Measurements from ENCODE around the gene MACROD2. TPM values are rescaled to one million over a fixed set of nuclear protein-coding genes. Genes with fewer than 3 reads are reported as not detected.

The MACROD2 gene
- total and polyA plus RNA-seq, 8 donors, result 0.78 to 31.3 (median 10.9) TPM; not detected in 1

GRCh38 chr20:15033269-15033668, 1038.0 kb downstream of the MACROD2 start:
- WGBS, 5 donors, result 54 to 71% (median 65%) methylated on average over 4 of the region's 4 CpGs
- no peaks in the 10 kb centered on the region for H3K27me3 ChIP-seq
- no peaks in the 10 kb centered on the region for H3K36me3 ChIP-seq
- no peak overlapping the region for H3K27ac ChIP-seq
- peak in 1 of 2 donors; percentile 16 for DNase-seq
- no peaks in the 10 kb centered on the region for H3K9me3 ChIP-seq
- H3K4me1 ChIP-seq, result no peaks in the 10 kb centered on the region
- intact Hi-C loops (cut with DNase I; ENCODE audit: low total_unique reads), result no loop called here
- H3K4me3 ChIP-seq, result no peak overlapping the region
- TF ChIP-seq POLR2AphosphoS5 (IDR thresholded peaks at IDR 0.05) (no peak), CTCF (IDR thresholded peaks at IDR 0.05) (no peak), EP300 (IDR thresholded peaks at IDR 0.05) (no peak), POLR2A (IDR thresholded peaks at IDR 0.05) (no peak)

GRCh38 chr20:15033891-15034290, 1038.6 kb downstream of the MACROD2 start:
- H3K4me1 ChIP-seq, result no peaks in the 10 kb centered on the region
- WGBS, 5 donors, result 20 to 32% (median 29%) methylated on average over 8 of the region's 8 CpGs
- intact Hi-C loops (cut with DNase I; ENCODE audit: low total_unique reads), result no loop called here
- no peaks in the 10 kb centered on the region for H3K27me3 ChIP-seq
- no peak for TF ChIP-seq POLR2AphosphoS5 (IDR thresholded peaks at IDR 0.05)
- no peak for TF ChIP-seq EP300 (IDR thresholded peaks at IDR 0.05)
- no peak for TF ChIP-seq POLR2A (IDR thresholded peaks at IDR 0.05)
- TF ChIP-seq CTCF (IDR thresholded peaks at IDR 0.05), result no peak
- no peak overlapping the region for H3K27ac ChIP-seq
- H3K36me3 ChIP-seq, result no peaks in the 10 kb centered on the region
- H3K4me3 ChIP-seq, result no peak overlapping the region
- no peaks in the 10 kb centered on the region for H3K9me3 ChIP-seq
- DNase-seq, result peak in 1 of 2 donors; percentile 45

GRCh38 chr20:15036948-15037347, 1041.6 kb downstream of the MACROD2 start:
- intact Hi-C loops (cut with DNase I; ENCODE audit: low total_unique reads), result no loop called here
- Histone ChIP-seq H3K27ac (no peak overlapping the region), H3K9me3 (no peaks in the 10 kb centered on the region), H3K4me1 (no peaks in the 10 kb centered on the region), H3K4me3 (no peak overlapping the region), H3K36me3 (no peaks in the 10 kb centered on the region), H3K27me3 (no peaks in the 10 kb centered on the region)
- DNase-seq, result no peak
- WGBS, 5 donors, result 82 to 89% (median 84%) methylated on average over 3 of the region's 3 CpGs
- TF ChIP-seq POLR2A (IDR thresholded peaks at IDR 0.05) (no peak), EP300 (IDR thresholded peaks at IDR 0.05) (no peak), POLR2AphosphoS5 (IDR thresholded peaks at IDR 0.05) (no peak), CTCF (IDR thresholded peaks at IDR 0.05) (no peak)

GRCh38 chr20:15039088-15039752, 1043.9 kb downstream of the MACROD2 start:
- Histone ChIP-seq H3K27me3 (no peaks in the 10 kb centered on the region), H3K4me3 (no peak overlapping the region), H3K4me1 (peaks cover 0 to under 1% (median 0%) of the 10 kb centered on the region in 4 donors), H3K27ac (no peak overlapping the region), H3K36me3 (no peaks in the 10 kb centered on the region), H3K9me3 (no peaks in the 10 kb centered on the region)
- intact Hi-C loops (cut with DNase I; ENCODE audit: low total_unique reads), result no loop called here
- 82 to 94% (median 84%) methylated on average over 2 of the region's 2 CpGs for WGBS, 5 donors
- DNase-seq, result no peak
- TF ChIP-seq POLR2A (IDR thresholded peaks at IDR 0.05) (no peak), POLR2AphosphoS5 (IDR thresholded peaks at IDR 0.05) (no peak), EP300 (IDR thresholded peaks at IDR 0.05) (no peak), CTCF (IDR thresholded peaks at IDR 0.05) (no peak)
